ENCODE results near the gene ANXA4. TPM values are rescaled to one million over a fixed set of nuclear protein-coding genes. Genes with fewer than 3 reads are reported as not detected.

The ANXA4 gene
- total RNA-seq, 1 experiment from 2014 or later: 9.5 TPM

GRCh38 chr2:69776886-69777785 is 35.2 kb downstream of the ANXA4 start (continued):
- TF ChIP-seq SMAD3 (CRISPR knock-in tag; IDR thresholded peaks at IDR 0.05; ENCODE audit: borderline replicate concordance) (no peak), GTF2I (CRISPR knock-in tag; conservative IDR thresholded peaks at IDR 0.05) (0 out of 2 replicates have a peak, but pooled peaks have one; percentile 44), FOXK1 (CRISPR knock-in tag; IDR thresholded peaks at IDR 0.05) (peak; percentile 4; the same call in 1 of the 2 replicates), SOX15 (CRISPR knock-in tag; IDR thresholded peaks at IDR 0.05) (no peak), HMGA2 (CRISPR knock-in tag; IDR thresholded peaks at IDR 0.05) (no peak), JUN (CRISPR knock-in tag; IDR thresholded peaks at IDR 0.05) (no peak), ZNF423 (CRISPR knock-in tag; IDR thresholded peaks at IDR 0.05) (no peak), KAT7 (CRISPR knock-in tag; IDR thresholded peaks at IDR 0.05; ENCODE audit: borderline replicate concordance) (no peak), NR3C1 (CRISPR knock-in tag; conservative IDR thresholded peaks at IDR 0.05; ENCODE audit: low read depth) (no peak), CREM (CRISPR knock-in tag; IDR thresholded peaks at IDR 0.05) (no peak), NFATC4 (CRISPR knock-in tag; IDR thresholded peaks at IDR 0.05) (no peak)
- TF ChIP-seq, protein P1, sequence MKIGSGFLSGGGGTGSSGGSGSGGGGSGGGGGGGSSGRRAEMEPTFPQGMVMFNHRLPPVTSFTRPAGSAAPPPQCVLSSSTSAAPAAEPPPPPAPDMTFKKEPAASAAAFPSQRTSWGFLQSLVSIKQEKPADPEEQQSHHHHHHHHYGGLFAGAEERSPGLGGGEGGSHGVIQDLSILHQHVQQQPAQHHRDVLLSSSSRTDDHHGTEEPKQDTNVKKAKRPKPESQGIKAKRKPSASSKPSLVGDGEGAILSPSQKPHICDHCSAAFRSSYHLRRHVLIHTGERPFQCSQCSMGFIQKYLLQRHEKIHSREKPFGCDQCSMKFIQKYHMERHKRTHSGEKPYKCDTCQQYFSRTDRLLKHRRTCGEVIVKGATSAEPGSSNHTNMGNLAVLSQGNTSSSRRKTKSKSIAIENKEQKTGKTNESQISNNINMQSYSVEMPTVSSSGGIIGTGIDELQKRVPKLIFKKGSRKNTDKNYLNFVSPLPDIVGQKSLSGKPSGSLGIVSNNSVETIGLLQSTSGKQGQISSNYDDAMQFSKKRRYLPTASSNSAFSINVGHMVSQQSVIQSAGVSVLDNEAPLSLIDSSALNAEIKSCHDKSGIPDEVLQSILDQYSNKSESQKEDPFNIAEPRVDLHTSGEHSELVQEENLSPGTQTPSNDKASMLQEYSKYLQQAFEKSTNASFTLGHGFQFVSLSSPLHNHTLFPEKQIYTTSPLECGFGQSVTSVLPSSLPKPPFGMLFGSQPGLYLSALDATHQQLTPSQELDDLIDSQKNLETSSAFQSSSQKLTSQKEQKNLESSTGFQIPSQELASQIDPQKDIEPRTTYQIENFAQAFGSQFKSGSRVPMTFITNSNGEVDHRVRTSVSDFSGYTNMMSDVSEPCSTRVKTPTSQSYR (CRISPR knock-in tag; IDR thresholded peaks at IDR 0.05): no peak

DNA sequence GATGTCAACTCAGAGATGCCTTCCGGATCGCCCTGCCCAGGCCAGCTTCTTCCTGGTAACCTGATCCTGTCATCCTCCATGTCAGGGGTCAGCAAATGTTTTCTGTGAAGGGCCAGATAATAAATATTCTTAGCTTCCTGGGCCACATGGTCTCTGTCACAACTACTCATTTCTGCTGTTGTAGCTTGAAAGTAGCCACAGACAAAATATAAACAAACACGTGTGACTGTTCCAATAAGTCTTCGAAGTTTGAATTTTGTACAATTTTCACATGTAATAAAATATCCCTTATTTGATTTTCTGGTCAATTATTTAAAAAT is 35.8 kb downstream of the ANXA4 start:
- Mint-ChIP-seq H3K27ac (peak overlapping the region; percentile 84), H3K9me3 (peaks cover 12% of the 10 kb centered on the region), H3K27me3 (ENCODE audit: low read depth) (no peaks in the 10 kb centered on the region), H3K4me1 (peaks cover 64% of the 10 kb centered on the region), H3K4me3 (peak overlapping the region; percentile 31; the same call in 1 of the 2 replicates), H3K36me3 (peaks cover 9% of the 10 kb centered on the region)
- POLR2A ChIA-PET: no interaction called here
- CTCF ChIA-PET: interaction anchor here (1.1 to 4.5 kb wide), 2 partner anchors 39 to 53 kb away, joined by 5 to 21 read pairs; no protein-coding TSS in a partner anchor
- ATAC-seq: peak; percentile 46
- no peak for TF ChIP-seq ERG (CRISPR knock-in tag; IDR thresholded peaks at IDR 0.05)
- TF ChIP-seq, protein P2, sequence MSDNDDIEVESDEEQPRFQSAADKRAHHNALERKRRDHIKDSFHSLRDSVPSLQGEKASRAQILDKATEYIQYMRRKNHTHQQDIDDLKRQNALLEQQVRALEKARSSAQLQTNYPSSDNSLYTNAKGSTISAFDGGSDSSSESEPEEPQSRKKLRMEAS (CRISPR knock-in tag; IDR thresholded peaks at IDR 0.05): 0 out of 2 replicates have a peak, but pooled peaks have one; percentile 30
- TF ChIP-seq NR3C1 (CRISPR knock-in tag; conservative IDR thresholded peaks at IDR 0.05; ENCODE audit: low read depth): no peak
- TF ChIP-seq IRF1 (CRISPR knock-in tag; IDR thresholded peaks at IDR 0.05): no peak
- no peak for DNase-seq (ENCODE audit: low spot score)

- peaks cover 12% of the 10 kb centered on the region for H3K9me3 Mint-ChIP-seq
- H3K27me3 Mint-ChIP-seq (ENCODE audit: low read depth): no peaks in the 10 kb centered on the region
- TF ChIP-seq TCF7 (CRISPR knock-in tag; IDR thresholded peaks at IDR 0.05; ENCODE audit: low read depth) (no peak), TEAD1 (CRISPR knock-in tag; IDR thresholded peaks at IDR 0.05) (no peak), FOXJ3 (CRISPR knock-in tag; IDR thresholded peaks at IDR 0.05; ENCODE audit: borderline replicate concordance) (no peak), ZNF396 (CRISPR knock-in tag; IDR thresholded peaks at IDR 0.05; ENCODE audit: borderline replicate concordance) (no peak), ZNF416 (CRISPR knock-in tag; IDR thresholded peaks at IDR 0.05) (no peak), CTCF (IDR thresholded peaks at IDR 0.05) (no peak), EMX1 (CRISPR knock-in tag; IDR thresholded peaks at IDR 0.05) (no peak)
- TF ChIP-seq, protein P3, sequence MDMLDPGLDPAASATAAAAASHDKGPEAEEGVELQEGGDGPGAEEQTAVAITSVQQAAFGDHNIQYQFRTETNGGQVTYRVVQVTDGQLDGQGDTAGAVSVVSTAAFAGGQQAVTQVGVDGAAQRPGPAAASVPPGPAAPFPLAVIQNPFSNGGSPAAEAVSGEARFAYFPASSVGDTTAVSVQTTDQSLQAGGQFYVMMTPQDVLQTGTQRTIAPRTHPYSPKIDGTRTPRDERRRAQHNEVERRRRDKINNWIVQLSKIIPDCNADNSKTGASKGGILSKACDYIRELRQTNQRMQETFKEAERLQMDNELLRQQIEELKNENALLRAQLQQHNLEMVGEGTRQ (CRISPR knock-in tag; IDR thresholded peaks at IDR 0.05): no peak
- TF ChIP-seq, protein P4, sequence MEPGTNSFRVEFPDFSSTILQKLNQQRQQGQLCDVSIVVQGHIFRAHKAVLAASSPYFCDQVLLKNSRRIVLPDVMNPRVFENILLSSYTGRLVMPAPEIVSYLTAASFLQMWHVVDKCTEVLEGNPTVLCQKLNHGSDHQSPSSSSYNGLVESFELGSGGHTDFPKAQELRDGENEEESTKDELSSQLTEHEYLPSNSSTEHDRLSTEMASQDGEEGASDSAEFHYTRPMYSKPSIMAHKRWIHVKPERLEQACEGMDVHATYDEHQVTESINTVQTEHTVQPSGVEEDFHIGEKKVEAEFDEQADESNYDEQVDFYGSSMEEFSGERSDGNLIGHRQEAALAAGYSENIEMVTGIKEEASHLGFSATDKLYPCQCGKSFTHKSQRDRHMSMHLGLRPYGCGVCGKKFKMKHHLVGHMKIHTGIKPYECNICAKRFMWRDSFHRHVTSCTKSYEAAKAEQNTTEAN (CRISPR knock-in tag; IDR thresholded peaks at IDR 0.05): no peak
These were observed 37.5 kb downstream of the ANXA4 start for GRCh38 chr2:69779258-69780001.

More at GRCh38 chr2:69779258-69780001, 37.5 kb downstream of the ANXA4 start:
- POLR2A ChIA-PET: no interaction called here
- ATAC-seq (no peak), DNase-seq (ENCODE audit: low spot score) (no peak)
- H3K27ac Mint-ChIP-seq: peak overlapping the region; percentile 71
- H3K4me1 Mint-ChIP-seq: peaks cover 55% of the 10 kb centered on the region
- H3K4me3 Mint-ChIP-seq: no peak overlapping the region
- H3K36me3 Mint-ChIP-seq: peaks cover 9% of the 10 kb centered on the region
- CTCF ChIA-PET: interaction anchor here (1.3 kb wide), 1 partner anchor 55 kb away, joined by 7 read pairs; no protein-coding TSS in a partner anchor
